Measurements from ENCODE around the gene STAG1. TPM values are rescaled to one million over a fixed set of nuclear protein-coding genes. Genes with fewer than 3 reads are reported as not detected.
A peak's percentile ranks its signal among the peaks of the same experiment; 100 is the strongest.

The STAG1 gene
- polyA plus RNA-seq, 3 donors: 7.2 to 10.0 (median 7.5) TPM

DNA sequence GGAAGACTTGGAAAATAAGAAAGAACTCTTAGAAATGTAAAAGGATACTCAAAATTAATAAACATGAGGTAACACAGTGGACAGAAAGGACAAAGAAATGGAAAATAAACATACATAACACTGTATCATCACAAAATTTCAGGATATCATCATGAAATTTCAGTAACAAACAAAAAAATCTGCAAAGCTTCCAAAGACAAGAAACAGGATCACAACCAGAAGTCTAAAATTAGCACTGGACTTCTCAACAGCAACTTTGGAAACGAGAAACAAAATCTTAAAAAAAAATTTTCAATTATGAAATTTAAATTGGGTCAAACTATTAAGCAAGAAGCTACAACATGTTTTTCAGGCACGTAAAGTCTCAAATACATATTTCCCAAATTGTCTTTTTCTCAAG is 238.8 kb downstream of the STAG1 start:
- Histone ChIP-seq H2AFZ (ENCODE audit: insufficient read depth, low read depth, low read length, poor library complexity, severe bottlenecking) (no peak overlapping the region), H3K36me3 (replicated peaks in 1 of 2; ENCODE audit: control insufficient read depth in 1 of 2, insufficient read depth in 2 of 2, low read length in 2 of 2) (peaks cover 0 to 13% of the 10 kb centered on the region in 2 donors), H3K9ac (ENCODE audit: insufficient read depth, low read length, poor library complexity, severe bottlenecking) (no peak overlapping the region), H3K27me3 (ENCODE audit: control insufficient read depth in 2 of 2, insufficient read depth in 2 of 2, low read length in 2 of 2) (no peaks in the 10 kb centered on the region), H3K9me3 (replicated peaks in 1 of 2; ENCODE audit: control insufficient read depth in 1 of 2, insufficient read depth in 1 of 2, low read length in 2 of 2) (no peaks in the 10 kb centered on the region), H4K20me1 (ENCODE audit: insufficient read depth, low read length) (no peaks in the 10 kb centered on the region), H3K4me2 (replicated peaks; ENCODE audit: extremely low read depth, low read length, poor library complexity, severe bottlenecking) (no peak overlapping the region), H3K27ac (ENCODE audit: low read depth in 1 of 2, low read length in 2 of 2) (no peak overlapping the region), H3K4me1 (ENCODE audit: control insufficient read depth in 1 of 2, insufficient read depth in 2 of 2, low read length in 2 of 2) (no peaks in the 10 kb centered on the region), H3K4me3 (replicated peaks in 1 of 3; ENCODE audit: low read depth in 2 of 3, low read length in 3 of 3) (no peak overlapping the region), H3K79me2 (ENCODE audit: insufficient read depth, low read length) (no peaks in the 10 kb centered on the region)
- Mint-ChIP-seq H3K4me1 (peaks cover 10% of the 10 kb centered on the region), H3K27ac (peak overlapping the region in 3 of 7 donors; percentile 10 to 61 (median 40)), H3K36me3 (peaks cover 15 to 37% of the 10 kb centered on the region in 2 donors), H3K4me3 (no peak overlapping the region), H3K27me3 (ENCODE audit: low read depth in 3 of 3) (peaks cover 0 to 2% (median 0%) of the 10 kb centered on the region in 3 donors), H3K9me3 (peaks cover 0 to 4% (median 0%) of the 10 kb centered on the region in 7 donors)
- intact Hi-C loops (cut with micrococcal nuclease): no loop called here
- no peak for TF ChIP-seq CTCF (IDR thresholded peaks at IDR 0.05)
- WGBS (ENCODE audit: insufficient coverage): no CpG with 5 or more reads among the region's 2 CpGs
- no peak for DNase-seq

DNA sequence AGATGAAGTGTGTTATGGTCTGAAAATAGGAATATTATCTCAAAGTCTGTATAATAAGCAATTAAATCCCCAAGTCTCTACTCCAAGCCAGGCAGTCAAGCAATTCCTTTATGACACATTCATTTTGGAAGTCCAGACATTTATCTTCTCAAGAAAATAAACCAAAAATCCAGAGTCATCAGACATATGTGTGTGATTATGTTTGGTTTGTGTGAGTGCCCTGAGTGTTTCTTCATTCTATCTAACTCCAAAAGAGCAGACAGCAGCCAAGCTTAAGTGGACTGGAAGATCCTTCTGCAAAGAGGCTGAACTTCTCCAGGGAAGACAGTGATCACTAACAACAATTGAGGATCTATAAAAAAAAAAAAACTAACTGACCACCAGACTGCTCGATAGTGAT is 239.8 kb downstream of the STAG1 start:
- WGBS (ENCODE audit: insufficient coverage): 100% methylated on average over 1 of the region's 1 CpG
- intact Hi-C loops (cut with micrococcal nuclease): no loop called here
- H3K79me2 ChIP-seq (ENCODE audit: insufficient read depth, low read length): no peaks in the 10 kb centered on the region
- no peak overlapping the region for H2AFZ ChIP-seq (ENCODE audit: insufficient read depth, low read depth, low read length, poor library complexity, severe bottlenecking)
- TF ChIP-seq CTCF (IDR thresholded peaks at IDR 0.05): no peak
- Mint-ChIP-seq H3K27ac (peak overlapping the region in 2 of 7 donors; percentile 24 to 53), H3K36me3 (peaks cover 15 to 42% of the 10 kb centered on the region in 2 donors), H3K4me1 (peaks cover 10% of the 10 kb centered on the region), H3K9me3 (peaks cover 0 to 4% (median 0%) of the 10 kb centered on the region in 7 donors), H3K4me3 (no peak overlapping the region), H3K27me3 (ENCODE audit: low read depth in 3 of 3) (peaks cover 0 to 2% (median 0%) of the 10 kb centered on the region in 3 donors)
- H3K4me1 ChIP-seq (ENCODE audit: control insufficient read depth in 1 of 2, insufficient read depth in 2 of 2, low read length in 2 of 2): no peaks in the 10 kb centered on the region
- no peaks in the 10 kb centered on the region for H3K9me3 ChIP-seq (replicated peaks in 1 of 2; ENCODE audit: control insufficient read depth in 1 of 2, insufficient read depth in 1 of 2, low read length in 2 of 2)
- DNase-seq: no peak
- no peak overlapping the region for H3K4me3 ChIP-seq (replicated peaks in 1 of 3; ENCODE audit: low read depth in 2 of 3, low read length in 3 of 3)
- peaks cover 0 to 13% of the 10 kb centered on the region in 2 donors for H3K36me3 ChIP-seq (replicated peaks in 1 of 2; ENCODE audit: control insufficient read depth in 1 of 2, insufficient read depth in 2 of 2, low read length in 2 of 2)
- no peaks in the 10 kb centered on the region for H3K27me3 ChIP-seq (ENCODE audit: control insufficient read depth in 2 of 2, insufficient read depth in 2 of 2, low read length in 2 of 2)
- H3K27ac ChIP-seq (ENCODE audit: low read depth in 1 of 2, low read length in 2 of 2): no peak overlapping the region
- no peaks in the 10 kb centered on the region for H4K20me1 ChIP-seq (ENCODE audit: insufficient read depth, low read length)
- no peak overlapping the region for H3K9ac ChIP-seq (ENCODE audit: insufficient read depth, low read length, poor library complexity, severe bottlenecking)
- no peak overlapping the region for H3K4me2 ChIP-seq (replicated peaks; ENCODE audit: extremely low read depth, low read length, poor library complexity, severe bottlenecking)

Data from CD14-positive monocyte (primary cell).